GM23338 (cell line): Measurements from ENCODE around the gene SPINK4. TPM values are rescaled to one million over a fixed set of nuclear protein-coding genes. Genes with fewer than 3 reads are reported as not detected.

Experiments
- ATAC-seq: fragments of 200-7000 bp; cut with Tn5 transposase; 3 replicates; pipeline ENCODE4 v1.9.1; 2020
- DNase-seq: peaks from one replicate; pipeline ENCODE4 v3.0.0-alpha.2; 2015; ENCODE audit warnings: low spot score
- H2AFZ ChIP-seq: fragments of 200-600 bp; sonication (generic); 2 replicates; pipeline ENCODE4 v1.8.0; 2016; ENCODE audit warnings: antibody characterized with exemption, mild to moderate bottlenecking, moderate library complexity
- H3F3A ChIP-seq: fragments of 200-600 bp; sonication (generic); replicated peaks from 2 replicates; pipeline ENCODE4 v1.8.0; 2017; ENCODE audit warnings: antibody characterized with exemption, mixed run types, low read depth
- H3K27ac ChIP-seq: fragments of 200-600 bp; sonication (generic); 2 replicates; pipeline ENCODE4 v1.6.1; 2016; ENCODE audit warnings: low read depth
- H3K27me3 ChIP-seq: fragments of 200-600 bp; sonication (generic); 2 replicates; pipeline ENCODE4 v1.8.0; 2016; ENCODE audit warnings: mild to moderate bottlenecking, mixed run types, moderate library complexity; ENCODE audit not compliant: insufficient read depth
- H3K36me3 ChIP-seq: fragments of 200-600 bp; sonication (generic); 2 replicates; pipeline ENCODE4 v1.8.0; 2016; ENCODE audit warnings: mild to moderate bottlenecking; ENCODE audit not compliant: insufficient read depth
- H3K4me1 ChIP-seq: fragments of 200-600 bp; sonication (generic); 2 replicates; pipeline ENCODE4 v1.8.0; 2016; ENCODE audit warnings: mild to moderate bottlenecking, moderate library complexity; ENCODE audit not compliant: insufficient read depth
- H3K4me2 ChIP-seq: fragments of 200-600 bp; sonication (generic); 2 replicates; pipeline ENCODE4 v1.7.1; 2017; ENCODE audit warnings: mixed run types
- H3K4me3 ChIP-seq: fragments of 200-600 bp; sonication (generic); 2 replicates; pipeline ENCODE4 v1.6.1; 2016; ENCODE audit warnings: mixed run types
- H3K79me2 ChIP-seq: fragments of 200-600 bp; sonication (generic); replicated peaks from 2 replicates; pipeline ENCODE4 v1.8.0; 2017; ENCODE audit warnings: mild to moderate bottlenecking; ENCODE audit not compliant: insufficient read depth
- H3K9me2 ChIP-seq: fragments of 200-600 bp; sonication (generic); 2 replicates; pipeline ENCODE4 v1.8.0; 2017; ENCODE audit not compliant: insufficient read depth
- H4K20me1 ChIP-seq: fragments of 200-600 bp; sonication (generic); replicated peaks from 2 replicates; pipeline ENCODE4 v1.8.0; 2017; ENCODE audit warnings: mild to moderate bottlenecking; ENCODE audit not compliant: insufficient read depth
- H3K27ac Mint-ChIP-seq: 2 replicates; pipeline ENCODE4 v1.8.0; 2020; ENCODE audit warnings: inconsistent platforms, mild to moderate bottlenecking, moderate library complexity, mixed read lengths
- H3K27me3 Mint-ChIP-seq: 3 replicates; pipeline ENCODE4 v1.8.0; 2022; ENCODE audit warnings: low read depth, mild to moderate bottlenecking, moderate library complexity, mixed read lengths, inconsistent platforms; ENCODE audit not compliant: insufficient read depth, poor library complexity
- H3K36me3 Mint-ChIP-seq: 3 replicates; pipeline ENCODE4 v1.8.0; 2021; ENCODE audit warnings: low read depth, mild to moderate bottlenecking, inconsistent platforms, moderate library complexity, mixed read lengths
- H3K4me1 Mint-ChIP-seq: 3 replicates; pipeline ENCODE4 v1.8.0; 2020; ENCODE audit warnings: mild to moderate bottlenecking, inconsistent platforms, mixed read lengths
- H3K4me3 Mint-ChIP-seq: 3 replicates; pipeline ENCODE4 v1.8.0; 2021; ENCODE audit warnings: moderate library complexity, mild to moderate bottlenecking, inconsistent platforms, mixed read lengths
- H3K9me3 Mint-ChIP-seq: 3 replicates; pipeline ENCODE4 v1.8.0; 2020; ENCODE audit warnings: moderate library complexity, mild to moderate bottlenecking, inconsistent platforms, mixed read lengths
- EZH2 ChIP-seq: fragments of 200-600 bp; sonication (generic); IDR thresholded peaks from one replicate; pipeline ENCODE4 v1.8.0; 2017; ENCODE audit warnings: antibody characterized with exemption, mild to moderate bottlenecking, low read depth; ENCODE audit not compliant: unreplicated experiment
- EZH2phosphoT487 ChIP-seq: fragments of 200-600 bp; sonication (generic); IDR thresholded peaks from one replicate; pipeline ENCODE4 v1.8.1; 2018; ENCODE audit warnings: antibody characterized with exemption; ENCODE audit not compliant: unreplicated experiment
- JUNB ChIP-seq: IDR thresholded peaks from one replicate; pipeline ENCODE4 v1.6.1; 2016; ENCODE audit warnings: antibody characterized with exemption; ENCODE audit not compliant: unreplicated experiment
- POLR2AphosphoS5 ChIP-seq: IDR thresholded peaks from 2 replicates; pipeline ENCODE4 v1.6.1; 2016; ENCODE audit warnings: antibody characterized with exemption, low read depth
- STAT1 ChIP-seq: IDR thresholded peaks from one replicate; pipeline ENCODE4 v1.6.1; 2016; ENCODE audit warnings: antibody characterized with exemption; ENCODE audit not compliant: unreplicated experiment
- ZNF331 ChIP-seq: fragments of 250-450 bp; sonication (Bioruptor Pico); IDR thresholded peaks from 2 replicates; pipeline ENCODE4 v1.5.0; 2020; ENCODE audit warnings: low read depth, mild to moderate bottlenecking, moderate library complexity
- polyA plus RNA-seq: library from polyadenylated mRNA; unstranded; fragments of >200 nt; fragmentation: Nextera tagmentation; extraction: Ambion mirVana; gene quantifications from 2 replicates; pipeline ENCODE4 v1.2.1, GENCODE V29; 2016
- total RNA-seq: library from RNA; depleted of rRNA; stranded (reverse); fragments of >200 nt; shearing (Covaris generic); gene quantifications from 2 replicates; pipeline ENCODE4 v1.2.3, GENCODE V29; 2014; rRNA removed
- TF ChIP-seq, protein P1 (sequence below): IDR thresholded peaks from one replicate; pipeline ENCODE4 v1.6.1; 2018; ENCODE audit warnings: antibody characterized with exemption; ENCODE audit not compliant: unreplicated experiment
- TF ChIP-seq, protein P2 (sequence below): IDR thresholded peaks from 2 replicates; pipeline ENCODE4 v1.6.1; 2016; ENCODE audit warnings: antibody characterized with exemption
- TF ChIP-seq, protein P3 (sequence below), 2 experiments: fragments of 200-600 bp in 1 of 2; sonication (generic) in 1 of 2; conservative IDR thresholded peaks; 2 replicates each; pipeline versions ENCODE4 v1.5.1 to v1.6.1; 2016 to 2017; ENCODE audit warnings: antibody characterized with exemption in 2 of 2, low read depth in 2 of 2, mild to moderate bottlenecking in 2 of 2, moderate library complexity in 1 of 2

Gene SPINK4
- total and polyA plus RNA-seq, 2 experiments from 2014 or later, result not detected

DNA sequence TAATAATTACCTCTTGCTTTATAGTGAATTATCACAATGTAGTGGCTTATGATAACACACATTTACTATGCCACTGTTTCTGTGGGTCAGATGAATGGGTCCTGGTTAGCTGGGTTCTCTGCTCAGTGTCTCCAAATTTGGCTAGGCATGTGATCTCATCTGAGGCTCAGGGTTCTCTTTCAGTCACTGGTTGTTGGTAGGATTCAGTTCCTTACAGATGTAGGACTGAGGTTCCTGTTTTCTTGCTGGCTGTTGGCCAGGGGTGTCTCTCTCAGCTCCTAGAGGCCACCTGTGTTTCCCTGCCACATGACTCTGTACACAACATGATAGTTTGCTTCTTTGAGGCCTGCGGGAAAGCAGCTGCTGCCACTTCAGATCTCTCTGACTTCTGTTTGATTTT, 57.5 kb downstream of the SPINK4 start:
- no peaks in the 10 kb centered on the region for H3K27me3 Mint-ChIP-seq
- no peak overlapping the region for H3K4me3 Mint-ChIP-seq
- no peaks in the 10 kb centered on the region for H3K9me3 Mint-ChIP-seq
- Histone ChIP-seq H3K36me3 (peaks cover 49% of the 10 kb centered on the region), H3K4me3 (no peak overlapping the region), H3F3A (no peaks in the 10 kb centered on the region), H3K27ac (no peak overlapping the region), H3K4me1 (no peaks in the 10 kb centered on the region), H3K9me2 (no peaks in the 10 kb centered on the region), H3K4me2 (no peak overlapping the region), H3K27me3 (no peaks in the 10 kb centered on the region), H2AFZ (no peak overlapping the region), H4K20me1 (peaks cover 16% of the 10 kb centered on the region), H3K79me2 (peaks cover 78% of the 10 kb centered on the region)
- no peak overlapping the region; the same call in 1 of the 2 replicates for H3K27ac Mint-ChIP-seq
- no peaks in the 10 kb centered on the region; the same call in 2 of the 3 replicates for H3K4me1 Mint-ChIP-seq
- TF ChIP-seq, protein P1, sequence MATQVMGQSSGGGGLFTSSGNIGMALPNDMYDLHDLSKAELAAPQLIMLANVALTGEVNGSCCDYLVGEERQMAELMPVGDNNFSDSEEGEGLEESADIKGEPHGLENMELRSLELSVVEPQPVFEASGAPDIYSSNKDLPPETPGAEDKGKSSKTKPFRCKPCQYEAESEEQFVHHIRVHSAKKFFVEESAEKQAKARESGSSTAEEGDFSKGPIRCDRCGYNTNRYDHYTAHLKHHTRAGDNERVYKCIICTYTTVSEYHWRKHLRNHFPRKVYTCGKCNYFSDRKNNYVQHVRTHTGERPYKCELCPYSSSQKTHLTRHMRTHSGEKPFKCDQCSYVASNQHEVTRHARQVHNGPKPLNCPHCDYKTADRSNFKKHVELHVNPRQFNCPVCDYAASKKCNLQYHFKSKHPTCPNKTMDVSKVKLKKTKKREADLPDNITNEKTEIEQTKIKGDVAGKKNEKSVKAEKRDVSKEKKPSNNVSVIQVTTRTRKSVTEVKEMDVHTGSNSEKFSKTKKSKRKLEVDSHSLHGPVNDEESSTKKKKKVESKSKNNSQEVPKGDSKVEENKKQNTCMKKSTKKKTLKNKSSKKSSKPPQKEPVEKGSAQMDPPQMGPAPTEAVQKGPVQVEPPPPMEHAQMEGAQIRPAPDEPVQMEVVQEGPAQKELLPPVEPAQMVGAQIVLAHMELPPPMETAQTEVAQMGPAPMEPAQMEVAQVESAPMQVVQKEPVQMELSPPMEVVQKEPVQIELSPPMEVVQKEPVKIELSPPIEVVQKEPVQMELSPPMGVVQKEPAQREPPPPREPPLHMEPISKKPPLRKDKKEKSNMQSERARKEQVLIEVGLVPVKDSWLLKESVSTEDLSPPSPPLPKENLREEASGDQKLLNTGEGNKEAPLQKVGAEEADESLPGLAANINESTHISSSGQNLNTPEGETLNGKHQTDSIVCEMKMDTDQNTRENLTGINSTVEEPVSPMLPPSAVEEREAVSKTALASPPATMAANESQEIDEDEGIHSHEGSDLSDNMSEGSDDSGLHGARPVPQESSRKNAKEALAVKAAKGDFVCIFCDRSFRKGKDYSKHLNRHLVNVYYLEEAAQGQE, result no peak
- TF ChIP-seq JUNB (no peak), STAT1 (no peak), ZNF331 (CRISPR knock-in tag) (no peak), EZH2phosphoT487 (no peak), EZH2 (no peak), POLR2AphosphoS5 (no peak)
- TF ChIP-seq, protein P2, sequence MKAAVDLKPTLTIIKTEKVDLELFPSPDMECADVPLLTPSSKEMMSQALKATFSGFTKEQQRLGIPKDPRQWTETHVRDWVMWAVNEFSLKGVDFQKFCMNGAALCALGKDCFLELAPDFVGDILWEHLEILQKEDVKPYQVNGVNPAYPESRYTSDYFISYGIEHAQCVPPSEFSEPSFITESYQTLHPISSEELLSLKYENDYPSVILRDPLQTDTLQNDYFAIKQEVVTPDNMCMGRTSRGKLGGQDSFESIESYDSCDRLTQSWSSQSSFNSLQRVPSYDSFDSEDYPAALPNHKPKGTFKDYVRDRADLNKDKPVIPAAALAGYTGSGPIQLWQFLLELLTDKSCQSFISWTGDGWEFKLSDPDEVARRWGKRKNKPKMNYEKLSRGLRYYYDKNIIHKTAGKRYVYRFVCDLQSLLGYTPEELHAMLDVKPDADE, result no peak
- TF ChIP-seq, protein P3, sequence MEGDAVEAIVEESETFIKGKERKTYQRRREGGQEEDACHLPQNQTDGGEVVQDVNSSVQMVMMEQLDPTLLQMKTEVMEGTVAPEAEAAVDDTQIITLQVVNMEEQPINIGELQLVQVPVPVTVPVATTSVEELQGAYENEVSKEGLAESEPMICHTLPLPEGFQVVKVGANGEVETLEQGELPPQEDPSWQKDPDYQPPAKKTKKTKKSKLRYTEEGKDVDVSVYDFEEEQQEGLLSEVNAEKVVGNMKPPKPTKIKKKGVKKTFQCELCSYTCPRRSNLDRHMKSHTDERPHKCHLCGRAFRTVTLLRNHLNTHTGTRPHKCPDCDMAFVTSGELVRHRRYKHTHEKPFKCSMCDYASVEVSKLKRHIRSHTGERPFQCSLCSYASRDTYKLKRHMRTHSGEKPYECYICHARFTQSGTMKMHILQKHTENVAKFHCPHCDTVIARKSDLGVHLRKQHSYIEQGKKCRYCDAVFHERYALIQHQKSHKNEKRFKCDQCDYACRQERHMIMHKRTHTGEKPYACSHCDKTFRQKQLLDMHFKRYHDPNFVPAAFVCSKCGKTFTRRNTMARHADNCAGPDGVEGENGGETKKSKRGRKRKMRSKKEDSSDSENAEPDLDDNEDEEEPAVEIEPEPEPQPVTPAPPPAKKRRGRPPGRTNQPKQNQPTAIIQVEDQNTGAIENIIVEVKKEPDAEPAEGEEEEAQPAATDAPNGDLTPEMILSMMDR (conservative IDR thresholded peaks at IDR 0.05; ENCODE audit: low read depth in 2 of 2), result no peak
- H3K36me3 Mint-ChIP-seq, result peaks cover 58% of the 10 kb centered on the region
- no peak for ATAC-seq
- no peak for DNase-seq

Other genes with a start within 250 kb of the SPINK4 start
- gene APTX, start 238.5 kb upstream of the SPINK4 start, total RNA-seq, result 46.2 and 46.6 TPM in 2 replicates
- gene APTX, start 238.5 kb upstream of the SPINK4 start, polyA plus RNA-seq, result 32.6 and 33.7 TPM in 2 replicates
- 95.4 and 102 TPM in 2 replicates for gene DNAJA1, start 214.9 kb upstream of the SPINK4 start, total RNA-seq
- gene DNAJA1, start 214.9 kb upstream of the SPINK4 start, polyA plus RNA-seq, result 104 and 115 TPM in 2 replicates
- gene SMU1, start 163.5 kb upstream of the SPINK4 start, total RNA-seq, result 23.3 and 23.8 TPM in 2 replicates
- gene SMU1, start 163.5 kb upstream of the SPINK4 start, polyA plus RNA-seq, result 12.8 and 14.3 TPM in 2 replicates
- 14.7 and 15.8 TPM in 2 replicates for gene B4GALT1, start 72.8 kb upstream of the SPINK4 start, total RNA-seq
- gene B4GALT1, start 72.8 kb upstream of the SPINK4 start, polyA plus RNA-seq, result 6.3 and 7.0 TPM in 2 replicates
- gene BAG1, start 24.5 kb downstream of the SPINK4 start, total RNA-seq, result 44.0 and 55.4 TPM in 2 replicates
- gene BAG1, start 24.5 kb downstream of the SPINK4 start, polyA plus RNA-seq, result 39.2 and 44.7 TPM in 2 replicates
- gene CHMP5, start 24.9 kb downstream of the SPINK4 start, total RNA-seq, result 30.9 and 33.4 TPM in 2 replicates
- 68.5 and 77.8 TPM in 2 replicates for gene CHMP5, start 24.9 kb downstream of the SPINK4 start, polyA plus RNA-seq
- gene NFX1, start 50.3 kb downstream of the SPINK4 start, total RNA-seq, result 26.1 and 29.7 TPM in 2 replicates
- 11.9 and 13.9 TPM in 2 replicates for gene NFX1, start 50.3 kb downstream of the SPINK4 start, polyA plus RNA-seq
- gene AQP7, start 162.4 kb downstream of the SPINK4 start, total RNA-seq, result not detected in 2 replicates
- gene AQP7, start 162.4 kb downstream of the SPINK4 start, polyA plus RNA-seq, result not detected in 2 replicates
- gene AQP3, start 207.4 kb downstream of the SPINK4 start, total RNA-seq, result 3.5 and 3.8 TPM in 2 replicates
- 1.4 and 1.6 TPM in 2 replicates for gene AQP3, start 207.4 kb downstream of the SPINK4 start, polyA plus RNA-seq
- gene NOL6, start 233.8 kb downstream of the SPINK4 start, total RNA-seq, result 54.1 and 58.4 TPM in 2 replicates
- 25.0 and 28.7 TPM in 2 replicates for gene NOL6, start 233.8 kb downstream of the SPINK4 start, polyA plus RNA-seq